ENCODE measurements around the gene APBB2.

Gene APBB2

DNA sequence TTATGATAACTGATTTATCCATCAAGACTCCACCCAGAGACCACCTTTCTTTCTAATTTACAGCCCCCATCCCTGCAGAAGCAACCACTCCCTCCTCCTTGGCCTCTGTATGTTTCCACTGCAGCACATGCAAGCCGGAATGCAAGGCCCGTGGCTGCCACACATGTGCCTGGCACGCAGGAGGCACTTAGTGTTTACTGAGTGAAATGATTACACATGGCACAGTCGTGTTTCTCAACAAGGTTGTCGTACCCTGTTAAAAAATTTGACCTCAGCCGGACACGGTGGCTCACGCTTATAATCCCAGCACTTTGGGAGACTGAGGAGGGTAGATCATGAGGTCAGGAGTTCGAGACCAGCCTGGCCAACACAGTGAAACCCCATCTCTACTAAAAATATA lies 104.3 kb downstream of the APBB2 start:
- no peak for DNase-seq (ENCODE audit: low read depth in 1 of 2, low spot score in 1 of 2)

DNA sequence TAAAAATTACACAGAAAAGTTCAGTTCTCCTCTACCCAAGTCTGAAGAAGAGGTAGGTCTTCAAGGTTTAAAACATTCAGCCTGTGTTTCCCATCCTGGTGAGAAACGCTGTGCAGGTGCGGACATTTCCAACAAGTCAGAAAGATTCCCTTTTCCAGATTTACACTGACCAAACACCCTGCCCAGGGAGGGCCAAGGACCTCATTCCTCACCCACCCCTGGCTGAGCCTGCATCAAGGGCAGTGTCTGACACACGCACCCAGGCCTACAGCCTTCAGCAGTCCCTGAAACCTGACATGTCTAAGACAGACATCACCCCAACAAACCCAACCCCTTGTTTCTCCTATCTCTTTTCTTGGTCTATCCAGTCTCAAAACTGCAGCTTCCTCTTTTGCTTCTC lies 105.9 kb downstream of the APBB2 start:
- DNase-seq (ENCODE audit: low read depth in 1 of 2, low spot score in 1 of 2), result no peak

DNA sequence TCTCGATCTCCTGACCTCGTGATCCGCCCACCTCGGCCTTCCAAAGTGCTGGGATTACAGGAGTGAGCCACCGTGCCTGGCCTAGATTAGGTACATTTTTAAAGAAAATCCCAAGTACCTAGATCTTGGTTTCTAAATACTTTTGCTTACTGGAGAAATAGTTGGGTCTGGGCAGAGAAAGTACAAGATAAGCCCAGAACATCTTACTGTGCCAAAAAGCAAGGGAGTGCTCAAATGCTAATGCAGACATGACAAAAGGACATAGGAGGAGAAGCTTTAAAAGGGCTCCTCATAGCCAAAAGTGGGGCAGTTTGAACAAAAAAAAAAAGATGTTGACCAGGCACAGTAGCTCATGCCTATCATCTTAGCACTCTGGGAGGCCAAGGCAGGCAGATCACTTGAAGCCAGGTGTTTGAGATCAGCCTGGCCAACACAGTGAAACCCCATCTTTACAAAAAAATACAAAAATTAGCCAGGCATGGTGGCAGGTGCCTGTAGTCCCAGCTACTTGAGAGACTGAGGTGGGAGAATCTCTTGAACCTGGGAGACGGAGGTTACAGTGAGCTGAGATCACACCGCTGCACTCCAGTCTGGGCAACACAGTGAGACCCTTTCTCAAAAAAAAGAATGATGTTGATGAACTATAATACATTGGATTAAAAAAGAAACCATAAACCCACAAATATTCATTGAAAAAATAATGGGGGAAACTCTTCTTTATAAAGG lies 107.5 kb downstream of the APBB2 start:
- no peak for DNase-seq (ENCODE audit: low read depth in 1 of 2, low spot score in 1 of 2)

DNA sequence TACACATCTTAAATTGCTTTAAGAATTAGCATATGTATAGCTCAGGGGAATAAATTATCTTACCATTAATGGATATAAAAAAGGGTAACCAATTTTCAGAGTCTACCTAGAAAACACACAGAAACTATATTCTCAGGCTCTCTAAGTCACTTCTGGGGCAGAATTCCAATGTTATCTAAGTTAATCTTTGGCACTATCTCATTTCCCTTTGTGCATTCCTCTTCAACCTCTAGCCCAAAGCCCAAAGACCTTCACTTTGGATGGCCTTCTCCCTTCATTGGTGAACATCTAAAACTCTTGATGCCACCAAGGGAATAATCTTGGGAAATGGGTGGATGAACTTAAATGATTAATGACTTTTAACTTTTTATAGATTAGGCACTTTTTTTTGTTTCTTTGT lies 108.3 kb downstream of the APBB2 start:
- no peak for DNase-seq (ENCODE audit: low read depth in 1 of 2, low spot score in 1 of 2)

DNA sequence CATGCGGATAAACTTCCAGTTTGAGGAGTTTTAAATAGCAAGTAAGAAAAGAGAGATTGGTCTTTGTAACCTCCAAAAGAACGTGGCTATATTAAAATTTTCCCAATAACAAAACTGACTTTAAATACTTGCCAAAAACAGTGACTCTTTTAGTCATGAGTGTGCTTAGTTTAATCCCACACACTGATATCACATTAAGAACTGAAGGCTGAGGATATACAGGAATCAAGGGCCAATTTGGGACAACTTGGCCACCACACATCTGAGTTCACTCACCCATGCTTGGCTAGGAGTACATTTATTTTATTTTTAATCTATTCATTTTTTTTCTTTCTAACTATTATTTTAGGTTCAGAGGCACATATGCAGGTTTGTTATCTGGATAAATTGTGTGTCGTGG lies 110.2 kb downstream of the APBB2 start:
- DNase-seq (ENCODE audit: low read depth in 1 of 2, low spot score in 1 of 2), result no peak

DNA sequence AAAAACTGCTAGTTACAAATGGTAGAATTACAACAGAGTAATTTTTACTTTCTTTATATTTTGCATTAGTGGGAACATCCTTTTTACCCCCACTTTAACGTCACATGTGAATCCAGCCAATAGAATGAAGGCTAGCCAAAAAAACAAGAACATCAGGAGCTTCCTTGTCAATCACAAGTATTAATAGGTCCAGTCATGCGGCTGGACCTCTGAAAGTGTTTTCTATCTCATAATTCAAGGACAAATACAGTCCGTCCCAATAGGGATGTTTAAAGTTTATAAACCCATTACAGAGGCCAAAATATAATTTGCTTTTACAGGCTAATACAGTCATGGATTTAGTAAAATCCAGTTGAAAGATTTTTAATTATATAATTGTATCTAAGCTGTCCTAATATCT lies 110.7 kb downstream of the APBB2 start:
- DNase-seq (ENCODE audit: low read depth in 1 of 2, low spot score in 1 of 2), result no peak

DNA sequence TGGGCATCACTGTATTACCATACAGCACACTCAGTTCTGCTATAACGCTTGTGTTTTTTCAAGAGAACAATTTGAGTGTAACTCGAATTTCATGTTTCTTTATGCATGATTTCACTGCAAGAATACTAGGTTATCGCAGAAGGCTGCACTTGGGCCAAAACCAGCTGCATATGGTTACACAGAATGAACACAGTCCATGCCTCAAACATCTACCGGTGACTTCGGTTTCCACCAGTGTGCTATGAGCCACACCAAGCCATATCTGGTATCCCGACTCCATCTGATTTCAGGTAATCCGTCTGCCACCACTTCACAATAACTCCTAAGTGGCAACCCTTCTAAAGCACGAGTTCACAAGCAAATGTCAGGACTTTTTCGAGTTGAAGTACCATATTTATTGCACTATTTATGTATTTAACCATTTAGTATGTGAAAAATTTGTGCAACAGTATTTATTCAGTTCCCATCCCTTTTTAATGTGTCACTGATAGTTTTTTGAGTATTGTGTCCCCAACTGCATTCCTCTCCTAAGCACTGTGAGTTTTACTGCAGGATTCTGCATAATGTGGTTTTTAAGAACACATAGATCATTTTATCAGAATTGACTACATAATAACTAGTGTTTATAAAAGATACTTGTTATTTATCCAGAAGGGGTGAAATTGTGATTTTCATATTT lies 111.8 kb downstream of the APBB2 start:
- no peak for DNase-seq (ENCODE audit: low read depth in 1 of 2, low spot score in 1 of 2)

DNA sequence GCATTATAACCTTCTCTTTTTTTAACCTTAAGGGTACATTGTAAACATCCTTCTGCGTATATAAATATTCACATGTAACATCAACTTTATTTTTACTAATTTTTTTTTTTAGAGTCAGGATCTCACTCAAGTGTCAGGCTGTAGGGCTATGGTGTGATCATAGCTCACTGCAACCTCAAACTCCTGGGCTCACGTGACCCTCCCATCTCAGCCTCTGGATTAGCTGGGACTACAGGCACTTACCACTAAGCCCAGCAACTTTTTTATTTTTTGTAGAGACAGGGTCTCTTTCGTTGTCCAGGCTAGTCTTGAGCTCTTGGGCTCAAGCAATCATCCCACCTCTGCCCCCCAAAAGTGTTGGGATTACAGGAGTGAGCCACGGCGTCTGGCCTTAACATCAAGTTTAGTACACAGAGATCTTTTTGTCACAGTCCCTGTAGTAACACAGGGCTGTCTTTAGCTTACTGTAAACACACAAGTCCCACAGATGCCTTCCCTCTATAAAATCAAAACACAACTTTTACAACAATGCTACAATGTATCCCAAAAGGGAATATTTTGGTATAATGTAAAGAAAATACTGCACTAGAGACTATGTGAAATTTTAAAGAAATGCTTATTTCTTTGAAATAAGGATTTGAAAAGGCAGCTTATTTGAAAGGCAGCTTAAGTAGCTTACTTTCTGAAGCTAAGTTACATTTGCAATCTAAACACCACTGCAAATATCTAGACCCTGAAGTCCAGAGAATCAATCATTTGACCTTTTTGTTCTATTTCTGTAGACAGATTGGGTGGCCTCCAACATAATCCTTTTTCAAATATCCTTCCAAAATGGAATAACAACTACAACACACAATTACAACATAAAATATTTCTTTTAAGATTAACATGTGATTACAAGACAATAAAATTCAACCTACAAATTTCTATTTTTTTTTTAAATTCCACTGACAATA lies 116.0 kb downstream of the APBB2 start:
- no peak for DNase-seq (ENCODE audit: low read depth in 1 of 2, low spot score in 1 of 2)

DNA sequence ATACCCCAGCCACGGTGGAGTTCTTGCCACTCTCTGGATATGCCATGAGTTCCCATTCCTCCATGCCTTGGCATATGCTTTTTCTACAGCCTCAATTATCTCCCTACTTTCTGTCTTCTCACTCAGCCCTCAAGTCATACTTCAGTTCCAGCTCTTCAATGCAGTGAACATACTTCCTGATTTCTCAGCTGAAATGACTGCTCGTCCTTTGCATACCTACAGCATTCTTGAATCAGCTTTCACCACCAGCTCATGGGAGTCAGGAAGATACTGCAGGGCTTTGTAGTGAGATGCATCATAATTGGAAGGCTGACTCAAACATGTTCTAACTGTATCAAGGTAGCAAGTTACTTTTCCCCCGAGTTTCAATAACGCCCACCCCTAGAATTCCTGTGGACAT lies 118.4 kb downstream of the APBB2 start:
- no peak for DNase-seq (ENCODE audit: low read depth in 1 of 2, low spot score in 1 of 2)

DNA sequence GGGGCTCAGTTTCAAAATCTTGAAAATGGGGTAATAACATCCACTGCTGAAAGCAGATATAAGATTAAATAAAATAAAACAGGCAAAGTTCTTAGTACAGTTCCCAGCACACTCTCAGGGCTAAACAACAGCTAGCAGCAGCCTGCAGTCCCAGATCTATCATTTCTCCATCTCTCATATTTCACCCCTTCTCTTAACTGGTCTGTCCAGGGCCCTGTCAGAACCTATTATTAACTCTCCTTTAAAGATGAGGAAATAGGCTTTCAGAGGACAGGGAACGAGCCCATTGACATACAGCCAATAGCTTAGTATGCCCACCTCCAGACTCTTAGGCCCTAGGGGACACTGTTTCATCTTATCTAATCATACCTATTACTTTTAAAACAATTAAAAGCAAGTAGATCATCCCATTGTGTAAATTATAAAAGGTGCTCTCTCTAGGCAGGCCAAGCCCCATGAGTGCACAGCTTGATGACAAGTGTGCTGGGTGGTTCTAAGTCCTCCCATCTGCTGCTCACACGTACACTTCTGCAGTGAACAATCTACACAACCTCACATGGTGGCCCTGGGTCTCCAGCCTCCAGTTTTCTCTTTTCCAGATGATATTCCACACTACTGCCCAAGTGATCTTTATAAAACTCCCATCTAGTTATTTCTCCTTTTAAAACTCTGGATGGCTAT lies 119.0 kb downstream of the APBB2 start:
- no peak for DNase-seq (ENCODE audit: low read depth in 1 of 2, low spot score in 1 of 2)

DNA sequence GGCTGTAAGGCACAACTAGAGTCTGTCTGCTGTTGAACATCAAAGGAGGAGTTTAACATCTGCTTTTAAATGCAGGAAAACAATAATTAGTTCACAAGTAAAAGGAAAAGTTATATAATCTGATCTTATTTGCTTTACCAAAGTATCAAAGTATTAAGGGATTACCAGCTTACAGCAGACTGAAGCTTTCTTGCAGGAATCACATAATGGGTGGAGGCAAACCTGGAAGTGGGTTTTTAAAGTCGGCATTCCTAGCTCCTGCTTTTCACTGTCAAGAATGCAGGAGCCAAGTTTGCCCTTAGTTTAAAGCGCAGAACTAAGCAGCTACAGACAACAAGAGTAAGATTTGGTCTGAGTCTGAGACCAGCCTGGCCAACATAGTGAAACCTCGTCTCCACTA lies 122.2 kb downstream of the APBB2 start:
- no peak for DNase-seq (ENCODE audit: low read depth in 1 of 2, low spot score in 1 of 2)

DNA sequence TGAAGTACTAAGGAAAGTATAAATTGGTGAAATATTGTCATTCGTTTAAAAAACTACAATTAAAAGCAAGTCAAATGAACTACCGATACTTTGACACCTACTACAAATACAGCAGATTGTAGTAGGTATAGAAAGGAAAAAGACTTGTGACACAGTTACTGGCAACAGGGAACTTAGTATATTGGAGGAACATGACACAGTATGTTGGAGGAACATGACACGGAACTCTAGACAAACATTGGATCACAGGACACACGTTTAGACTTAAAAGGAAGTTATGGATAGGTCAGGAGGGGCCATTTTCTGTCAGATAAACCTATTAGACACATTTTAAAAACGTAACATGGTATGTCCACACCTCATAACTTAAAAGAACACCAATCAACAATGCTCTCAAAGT lies 132.5 kb downstream of the APBB2 start:
- no peak for DNase-seq (ENCODE audit: low read depth in 1 of 2, low spot score in 1 of 2)

DNA sequence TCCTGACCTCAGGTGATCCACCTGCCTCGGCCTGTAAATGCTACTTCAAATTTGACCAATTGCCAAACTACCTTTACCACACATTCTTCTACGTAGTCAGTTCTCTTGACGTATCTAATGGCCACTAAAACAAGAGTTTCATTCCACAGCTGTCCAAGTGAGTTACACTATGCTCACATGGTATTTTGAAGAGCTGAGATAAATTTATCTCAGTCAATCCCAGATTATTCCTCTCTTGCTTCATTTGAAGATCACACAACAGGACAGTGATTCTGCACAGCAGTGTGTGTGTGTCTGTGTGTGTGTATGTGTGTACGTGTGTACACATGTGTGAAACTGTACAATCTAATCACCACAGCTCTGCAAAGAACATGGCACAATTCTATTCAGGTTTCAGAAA lies 133.4 kb downstream of the APBB2 start:
- DNase-seq (ENCODE audit: low read depth in 1 of 2, low spot score in 1 of 2), result no peak

DNA sequence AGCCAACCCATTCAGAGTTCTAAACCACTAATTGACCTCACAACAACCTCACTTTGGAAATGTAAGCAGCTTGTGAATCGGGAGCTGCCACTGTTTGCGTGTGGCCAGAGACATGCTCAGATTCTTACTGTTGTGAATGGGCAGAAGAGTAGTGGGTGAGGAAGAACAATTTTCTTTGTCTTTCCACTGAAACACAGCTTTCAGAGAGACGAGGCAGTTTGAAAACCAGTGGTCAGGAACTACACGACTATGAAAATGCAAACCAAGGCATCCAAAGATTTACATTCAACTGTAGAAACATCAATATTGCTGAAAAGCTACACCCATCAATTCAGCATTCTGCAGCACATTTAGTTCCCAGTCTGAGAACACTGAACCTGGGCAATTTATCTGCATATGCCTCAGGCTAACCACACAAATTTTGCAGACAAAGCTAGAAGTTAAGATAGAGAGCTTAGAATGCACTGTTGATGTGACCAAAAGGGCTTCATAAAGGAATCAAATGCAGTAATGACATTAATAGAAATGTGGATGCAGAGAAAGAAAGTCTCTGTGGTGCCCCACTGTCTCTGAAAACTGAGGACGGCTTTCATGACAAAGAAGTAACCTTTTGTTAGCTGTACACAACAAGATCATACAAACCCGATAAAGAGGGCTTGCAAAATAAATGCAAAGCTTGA lies 134.3 kb downstream of the APBB2 start:
- DNase-seq (ENCODE audit: low read depth in 1 of 2, low spot score in 1 of 2), result no peak

DNA sequence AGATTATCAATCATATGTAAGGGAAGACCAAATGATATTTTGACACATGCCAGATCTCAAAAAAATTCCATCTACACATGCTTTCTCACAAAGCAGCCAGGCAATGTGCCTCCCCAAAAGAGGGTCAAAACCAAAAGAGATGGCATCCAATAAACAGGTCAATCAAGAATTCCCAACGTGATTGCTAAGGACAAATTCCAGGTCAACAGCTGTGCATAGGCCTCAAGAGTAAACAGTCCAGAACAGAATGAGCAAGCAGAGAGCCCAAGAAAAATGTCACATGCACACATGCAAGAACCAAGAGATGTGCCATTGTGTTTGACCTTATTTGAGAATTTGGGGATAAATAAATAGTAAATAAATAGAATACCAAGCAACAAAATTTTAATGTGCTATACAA lies 136.7 kb downstream of the APBB2 start:
- no peak for DNase-seq (ENCODE audit: low read depth in 1 of 2, low spot score in 1 of 2)

DNA sequence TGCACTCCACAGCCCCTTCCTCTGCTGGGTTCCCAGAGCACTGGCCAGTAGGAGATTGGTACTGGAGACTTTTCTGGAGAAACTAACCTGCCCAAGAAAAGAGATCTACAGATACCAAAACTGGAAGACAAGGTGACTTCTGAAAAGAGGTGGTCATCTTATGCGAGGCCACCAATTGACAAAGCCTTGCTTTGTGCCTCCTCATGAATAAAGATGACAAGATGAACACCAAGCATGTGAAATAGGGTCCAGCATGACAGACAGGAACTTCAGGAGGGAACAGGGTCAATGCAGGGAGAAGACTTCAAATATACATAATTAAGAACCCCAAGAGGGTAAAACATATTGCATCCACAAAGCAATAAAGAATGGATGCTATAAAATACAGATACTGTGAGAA lies 137.9 kb downstream of the APBB2 start:
- no peak for DNase-seq (ENCODE audit: low read depth in 1 of 2, low spot score in 1 of 2)

DNA sequence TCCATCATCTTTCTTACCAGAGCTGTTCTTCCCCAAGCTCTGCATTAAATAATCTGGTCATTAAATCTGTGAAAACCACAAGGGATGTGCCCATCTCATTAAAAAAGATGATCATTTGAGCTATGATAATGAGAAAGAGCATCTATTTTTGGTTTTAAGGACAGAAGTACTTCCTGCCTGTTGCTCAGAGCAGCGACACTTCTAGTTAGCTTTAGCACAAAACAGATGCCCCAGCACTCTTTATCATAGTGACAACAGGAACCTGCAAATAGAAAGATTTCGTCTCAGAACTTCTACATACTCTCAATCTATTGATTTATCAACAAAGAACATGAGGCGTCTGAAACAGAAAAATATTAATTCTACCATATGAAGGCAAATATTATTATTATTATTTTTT lies 140.1 kb downstream of the APBB2 start:
- no peak for DNase-seq (ENCODE audit: low read depth in 1 of 2, low spot score in 1 of 2)

DNA sequence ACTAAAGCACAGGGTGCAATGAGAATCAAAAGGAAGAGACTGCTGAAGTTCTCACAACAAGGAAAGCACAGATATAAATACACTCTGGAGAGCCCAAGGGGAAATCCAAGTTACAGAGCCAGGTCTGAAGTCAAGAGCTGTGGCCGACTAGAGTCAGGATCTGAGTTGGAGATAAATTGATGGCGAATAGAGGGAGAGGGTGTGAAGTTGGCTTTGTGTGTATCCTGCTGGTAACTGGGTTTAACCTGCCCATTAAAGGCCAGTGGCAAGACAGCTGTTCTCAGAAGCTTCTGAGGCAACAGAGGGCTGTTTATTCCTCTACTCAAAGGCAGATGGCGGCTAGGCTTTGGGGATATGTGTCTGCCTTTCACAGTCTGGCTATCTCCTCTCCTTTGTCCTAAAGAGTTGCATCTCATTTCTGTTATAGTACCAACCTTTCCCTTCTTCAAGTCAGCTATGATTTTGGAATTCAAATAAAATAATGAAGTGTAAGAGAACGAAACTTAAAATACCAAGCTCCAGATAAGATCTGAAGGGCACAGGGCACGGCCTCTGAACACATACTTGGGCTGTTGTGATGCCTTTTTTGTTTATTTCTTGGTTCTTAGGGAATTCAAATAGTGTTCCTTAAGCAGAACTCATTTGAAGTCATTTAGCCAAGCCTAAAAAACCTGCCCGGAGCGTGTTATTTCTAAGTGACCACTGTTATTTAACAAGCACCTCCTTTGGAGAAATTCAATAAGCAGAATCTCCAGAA lies 142.1 kb downstream of the APBB2 start:
- DNase-seq (ENCODE audit: low read depth in 1 of 2, low spot score in 1 of 2), result no peak

DNA sequence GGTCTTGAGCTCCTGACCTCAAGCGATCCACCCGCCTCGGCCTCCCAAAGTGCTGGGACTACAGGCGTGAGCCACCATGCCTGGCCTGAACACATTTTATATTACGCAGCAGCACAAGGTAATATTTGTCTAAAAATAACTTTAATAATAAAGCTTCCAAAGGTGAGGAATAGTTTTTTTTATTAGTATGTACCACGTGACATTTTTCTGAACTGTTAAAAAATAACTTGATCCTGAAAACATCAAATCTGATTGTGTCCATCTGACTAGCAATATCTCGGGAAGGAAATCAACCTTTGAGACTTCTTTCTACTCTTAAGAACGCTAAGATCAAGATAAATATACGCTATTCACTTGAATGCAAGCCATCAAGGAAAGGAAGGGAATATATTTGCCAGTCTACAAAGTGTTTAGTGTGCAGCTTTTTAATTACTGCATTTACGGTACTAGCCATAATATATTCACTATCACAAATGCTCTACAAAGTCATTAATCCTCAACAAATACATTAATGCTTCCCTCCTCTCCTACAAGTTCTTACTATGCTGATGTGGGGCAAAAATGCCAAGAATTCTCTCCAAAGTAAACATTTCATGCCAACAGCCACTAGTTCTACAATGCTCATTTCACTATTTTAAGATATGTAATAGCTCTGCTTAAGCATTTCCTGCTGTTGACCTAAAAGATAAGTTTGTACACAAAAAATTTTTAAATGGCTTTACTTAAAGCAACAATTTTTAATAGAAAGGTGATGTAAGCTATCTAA lies 143.6 kb downstream of the APBB2 start:
- DNase-seq (ENCODE audit: low read depth in 1 of 2, low spot score in 1 of 2), result no peak
